ENCODE results near the gene TANC1.

The TANC1 gene

GRCh38 chr2:159066541-159067156 lies 98.2 kb downstream of the TANC1 start:
- DNase-seq: no peak

- DNase-seq: no peak
Observed at GRCh38 chr2:159067971-159068370, 99.5 kb downstream of the TANC1 start.

- no peak for DNase-seq
Observed at GRCh38 chr2:159069229-159069628, 100.8 kb downstream of the TANC1 start.

- no peak for DNase-seq
Observed at GRCh38 chr2:159070235-159070634, 101.8 kb downstream of the TANC1 start.

- DNase-seq: no peak
Observed at GRCh38 chr2:159071190-159071915, 102.9 kb downstream of the TANC1 start.

- DNase-seq: no peak
Observed at GRCh38 chr2:159072795-159073194, 104.4 kb downstream of the TANC1 start.

- DNase-seq: no peak
Observed at GRCh38 chr2:159073256-159073655, 104.8 kb downstream of the TANC1 start.

GRCh38 chr2:159074605-159075004 lies 106.2 kb downstream of the TANC1 start:
- DNase-seq: no peak

GRCh38 chr2:159075727-159076126 lies 107.3 kb downstream of the TANC1 start:
- no peak for DNase-seq

- DNase-seq: no peak
Observed at GRCh38 chr2:159076241-159076640, 107.8 kb downstream of the TANC1 start.

GRCh38 chr2:159077869-159078268 lies 109.4 kb downstream of the TANC1 start:
- no peak for DNase-seq

- no peak for DNase-seq
Observed at GRCh38 chr2:159078443-159078842, 110.0 kb downstream of the TANC1 start.

- no peak for DNase-seq
Observed at GRCh38 chr2:159080641-159081040, 112.2 kb downstream of the TANC1 start.

- DNase-seq: no peak
Observed at GRCh38 chr2:159082119-159082518, 113.7 kb downstream of the TANC1 start.

GRCh38 chr2:159084384-159085370 lies 116.2 kb downstream of the TANC1 start:
- no peak for DNase-seq

- no peak for DNase-seq
Observed at GRCh38 chr2:159086342-159086741, 117.9 kb downstream of the TANC1 start.

GRCh38 chr2:159086826-159087225 lies 118.4 kb downstream of the TANC1 start:
- DNase-seq: no peak

- no peak for DNase-seq
Observed at GRCh38 chr2:159088906-159089305, 120.5 kb downstream of the TANC1 start.

- no peak for DNase-seq
Observed at GRCh38 chr2:159089543-159089942, 121.1 kb downstream of the TANC1 start.

GRCh38 chr2:159090514-159091201 lies 122.2 kb downstream of the TANC1 start:
- DNase-seq: no peak

GRCh38 chr2:159091381-159091780 lies 122.9 kb downstream of the TANC1 start:
- DNase-seq: no peak

- DNase-seq: no peak
Observed at GRCh38 chr2:159091976-159092375, 123.5 kb downstream of the TANC1 start.

GRCh38 chr2:159093497-159093896 lies 125.1 kb downstream of the TANC1 start:
- no peak for DNase-seq
